Inferior parietal cortex (tissue), 1 donor: ENCODE results near the gene PPM1H.
"Not testable (repeated sequence)": the region's sequence is repeated elsewhere in the genome, so short reads cannot be mapped to it uniquely, and the experiment has no call there.

Experiments
- DNase-seq: peaks from one replicate; pipeline ENCODE4 v3.0.0-alpha.2; 2016; ENCODE audit errors: extremely low spot score

The PPM1H gene

GRCh38 chr12:62683776-62684569, 251.0 kb downstream of the PPM1H start:
- peak; percentile 27 for DNase-seq

GRCh38 chr12:62681306-62681705, 253.6 kb downstream of the PPM1H start:
- DNase-seq, result no peak

- no peak for DNase-seq
Measured at GRCh38 chr12:62679608-62680007, 255.3 kb downstream of the PPM1H start.

- no peak for DNase-seq
Measured at GRCh38 chr12:62677355-62677754, 257.6 kb downstream of the PPM1H start.

- no peak for DNase-seq
Measured at GRCh38 chr12:62676521-62677307, 258.2 kb downstream of the PPM1H start.

- DNase-seq, result no peak
Measured at GRCh38 chr12:62673028-62673815, 261.7 kb downstream of the PPM1H start.

GRCh38 chr12:62670986-62671720, 263.8 kb downstream of the PPM1H start:
- no peak for DNase-seq

GRCh38 chr12:62668782-62669181, 266.2 kb downstream of the PPM1H start:
- no peak for DNase-seq

GRCh38 chr12:62664951-62665350, 270.0 kb downstream of the PPM1H start:
- DNase-seq, result not testable (repeated sequence)

GRCh38 chr12:62660756-62661155, 274.2 kb downstream of the PPM1H start:
- no peak for DNase-seq

- no peak for DNase-seq
Measured at GRCh38 chr12:62659453-62660295, 275.3 kb downstream of the PPM1H start.

GRCh38 chr12:62658910-62659309, 276.0 kb downstream of the PPM1H start:
- DNase-seq, result no peak

- DNase-seq, result no peak
Measured at GRCh38 chr12:62657363-62657632, 277.7 kb downstream of the PPM1H start.

- DNase-seq, result no peak
Measured at GRCh38 chr12:62656591-62657362, 278.2 kb downstream of the PPM1H start.

GRCh38 chr12:62655666-62656151, 279.2 kb downstream of the PPM1H start:
- no peak for DNase-seq

- DNase-seq, result no peak
Measured at GRCh38 chr12:62654326-62655241, 280.4 kb downstream of the PPM1H start.

GRCh38 chr12:62653740-62654139, 281.2 kb downstream of the PPM1H start:
- DNase-seq, result no peak

- no peak for DNase-seq
Measured at GRCh38 chr12:62653304-62653703, 281.6 kb downstream of the PPM1H start.

- DNase-seq, result no peak
Measured at GRCh38 chr12:62651138-62651537, 283.8 kb downstream of the PPM1H start.
